Liver (tissue), 9 donors: Measurements from ENCODE around the gene ERMARD. TPM values are rescaled to one million over a fixed set of nuclear protein-coding genes. Genes with fewer than 3 reads are reported as not detected.

Experiments used
- DNase-seq: peaks from one replicate; pipeline ENCODE4 v3.0.0-alpha.2; 2017; ENCODE audit warnings: low spot score
- H3K27ac ChIP-seq, 2 donors: one replicate each; pipeline ENCODE4 v1.7.0; 2013; ENCODE audit warnings: inconsistent platforms in 2 of 2, low read length in 2 of 2, control low read depth in 1 of 2, low read depth in 1 of 2, mild to moderate bottlenecking in 1 of 2
- H3K27me3 ChIP-seq, 4 donors: one replicate each; pipeline versions ENCODE4 v1.6.1 to v1.7.0; 2013; ENCODE audit warnings: low read length in 3 of 4, inconsistent platforms in 1 of 4, mild to moderate bottlenecking in 1 of 4, moderate library complexity in 1 of 4; ENCODE audit not compliant: control insufficient read depth in 4 of 4, insufficient read depth in 4 of 4
- H3K36me3 ChIP-seq, 4 donors: one replicate each; pipeline versions ENCODE4 v1.6.1 to v1.7.0; 2013; ENCODE audit warnings: low read length in 3 of 4, mild to moderate bottlenecking in 3 of 4, low read depth in 1 of 4, moderate library complexity in 1 of 4; ENCODE audit not compliant: control insufficient read depth in 4 of 4, insufficient read depth in 3 of 4
- H3K4me1 ChIP-seq, 4 donors: one replicate each; pipeline versions ENCODE4 v1.6.1 to v1.7.0; 2013; ENCODE audit warnings: low read length in 3 of 4, mild to moderate bottlenecking in 3 of 4, moderate library complexity in 1 of 4; ENCODE audit not compliant: control insufficient read depth in 4 of 4, insufficient read depth in 4 of 4
- H3K4me3 ChIP-seq, 3 donors: one replicate each; pipeline versions ENCODE4 v1.6.1 to v1.7.0; 2013; ENCODE audit warnings: low read length in 3 of 3, control low read depth in 1 of 3, low read depth in 1 of 3, mild to moderate bottlenecking in 1 of 3
- H3K9ac ChIP-seq, 2 donors: one replicate each; pipeline ENCODE4 v1.7.0; 2013; ENCODE audit warnings: low read length in 2 of 2, mild to moderate bottlenecking in 2 of 2, moderate library complexity in 2 of 2, control low read depth in 1 of 2, low read depth in 1 of 2
- H3K9me3 ChIP-seq, 4 donors: one replicate each; pipeline versions ENCODE4 v1.6.1 to v1.7.0; 2013; ENCODE audit warnings: low read length in 3 of 4; ENCODE audit not compliant: control insufficient read depth in 4 of 4
- ATF3 ChIP-seq: IDR thresholded peaks from 2 replicates; pipeline ENCODE4 v1.6.1; 2016; ENCODE audit warnings: antibody characterized with exemption
- EGR1 ChIP-seq, 2 donors: IDR thresholded peaks; 2 replicates each; pipeline ENCODE4 v1.6.1; 2016 to 2018; ENCODE audit warnings: antibody characterized with exemption in 2 of 2, low read depth in 2 of 2
- FOXA2 ChIP-seq: IDR thresholded peaks from 2 replicates; pipeline ENCODE4 v1.6.1; 2016; ENCODE audit warnings: antibody characterized with exemption
- HNF4A ChIP-seq, 2 donors: conservative IDR thresholded peaks; 2 replicates each; pipeline ENCODE4 v1.6.1; 2016; ENCODE audit warnings: antibody characterized with exemption in 2 of 2, mild to moderate bottlenecking in 2 of 2
- HNF4G ChIP-seq: IDR thresholded peaks from 2 replicates; pipeline ENCODE4 v1.6.1; 2016; ENCODE audit warnings: antibody characterized with exemption
- JUND ChIP-seq, 2 donors: IDR thresholded peaks; 2 replicates each; pipeline ENCODE4 v1.6.1; 2016; ENCODE audit warnings: antibody characterized with exemption in 2 of 2
- NR2F2 ChIP-seq: IDR thresholded peaks from 2 replicates; pipeline ENCODE4 v1.6.1; 2016; ENCODE audit warnings: antibody characterized with exemption
- REST ChIP-seq: IDR thresholded peaks from 2 replicates; pipeline ENCODE4 v1.6.1; 2016; ENCODE audit warnings: antibody characterized with exemption, mild to moderate bottlenecking
- RXRA ChIP-seq, 2 donors: IDR thresholded peaks; 2 replicates each; pipeline ENCODE4 v1.6.1; 2017 to 2018; ENCODE audit warnings: antibody characterized with exemption in 2 of 2, mild to moderate bottlenecking in 1 of 2
- SP1 ChIP-seq: IDR thresholded peaks from 2 replicates; pipeline ENCODE4 v1.6.1; 2018; ENCODE audit warnings: antibody characterized with exemption, mild to moderate bottlenecking
- YY1 ChIP-seq: IDR thresholded peaks from 2 replicates; pipeline ENCODE4 v1.6.1; 2016; ENCODE audit warnings: antibody characterized with exemption, mild to moderate bottlenecking
- ZBTB33 ChIP-seq: IDR thresholded peaks from 2 replicates; pipeline ENCODE4 v1.6.1; 2016; ENCODE audit warnings: antibody characterized with exemption
- WGBS: extraction: QIAGEN DNeasy Blood & Tissue Kit; methylation state at CpG from one replicate; pipeline ENCODE4 v1.1.7; 2013; 5-methylcytosine and 5-hydroxymethylcytosine counted together
- polyA plus RNA-seq, 2 donors: library from polyadenylated mRNA; stranded (reverse) in 1 of 2; unstranded in 1 of 2; fragments of 200-250 nt in 1 of 2; fragments of >200 nt in 1 of 2; fragmentation: Nextera tagmentation in 1 of 2; extraction: Ambion mirVana in 1 of 2; gene quantifications; one replicate each; pipeline versions ENCODE4 v1.2.1 to v1.2.3, GENCODE V29; 2013 to 2015
- total RNA-seq, 2 donors: library from RNA; depleted of rRNA; stranded (reverse); fragments of >200 nt; gene quantifications; one replicate each; pipeline ENCODE4 v1.2.3, GENCODE V29; 2014
- TF ChIP-seq, protein P1 (sequence below): fragments of 150-350 bp; IDR thresholded peaks from 2 replicates; pipeline ENCODE4 v1.5.1; 2017; ENCODE audit warnings: improper control_type of control experiment, low read depth, low read length; ENCODE audit not compliant: missing input control
- TF ChIP-seq, protein P2 (sequence below): IDR thresholded peaks from 2 replicates; pipeline ENCODE4 v1.6.1; 2016; ENCODE audit warnings: antibody characterized with exemption
- donor health status: healthy.
- donor health status: healthy.
- donor health status: healthy.
- donor health status: healthy.
- donor health status: healthy.

The ERMARD gene
- total and polyA plus RNA-seq, 4 donors: 10.1 to 20.7 (median 14.0) TPM

- Histone ChIP-seq H3K36me3 (peaks cover 1 to 59% (median 31%) of the 10 kb centered on the region in 4 donors), H3K4me3 (no peak overlapping the region), H3K9ac (no peak overlapping the region), H3K9me3 (no peaks in the 10 kb centered on the region), H3K27me3 (no peaks in the 10 kb centered on the region), H3K27ac (no peak overlapping the region), H3K4me1 (no peaks in the 10 kb centered on the region)
- WGBS: 95% methylated on average over 8 of the region's 8 CpGs
- peak; percentile 23 for DNase-seq
- TF ChIP-seq ATF3: no peak
- no peak for TF ChIP-seq HNF4A (conservative IDR thresholded peaks at IDR 0.05)
- no peak for TF ChIP-seq FOXA2
- TF ChIP-seq SP1: no peak
Measured at GRCh38 chr6:169779092-169779815, 27.8 kb downstream of the ERMARD start.

DNA sequence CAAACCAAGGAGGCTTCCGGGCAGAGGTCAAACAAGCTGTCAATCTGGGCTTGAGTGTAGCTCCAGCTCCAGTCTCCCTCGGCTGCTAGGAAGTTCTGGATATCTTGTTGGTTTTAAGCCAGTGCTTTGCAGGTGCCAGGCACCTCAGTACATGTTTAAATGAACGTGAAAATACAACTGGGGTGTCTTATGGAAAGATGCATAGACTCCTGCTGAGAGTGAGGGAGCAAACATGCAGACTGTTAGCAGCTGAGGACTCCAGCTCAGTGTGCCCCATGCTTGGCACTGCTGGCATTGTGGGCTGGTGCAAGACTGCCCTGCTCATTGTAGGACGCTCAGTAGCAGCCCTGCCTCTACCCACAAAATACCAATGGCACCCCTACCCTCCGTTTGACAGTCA, 28.5 kb downstream of the ERMARD start:
- Histone ChIP-seq H3K36me3 (peaks cover 1 to 59% (median 31%) of the 10 kb centered on the region in 4 donors), H3K27ac (no peak overlapping the region), H3K4me3 (no peak overlapping the region), H3K9ac (no peak overlapping the region), H3K27me3 (no peaks in the 10 kb centered on the region), H3K9me3 (no peaks in the 10 kb centered on the region), H3K4me1 (no peaks in the 10 kb centered on the region)
- TF ChIP-seq FOXA2: no peak
- no peak for TF ChIP-seq EGR1 (IDR thresholded peaks at IDR 0.05; ENCODE audit: low read depth in 2 of 2)
- TF ChIP-seq REST: no peak
- TF ChIP-seq, protein P1, sequence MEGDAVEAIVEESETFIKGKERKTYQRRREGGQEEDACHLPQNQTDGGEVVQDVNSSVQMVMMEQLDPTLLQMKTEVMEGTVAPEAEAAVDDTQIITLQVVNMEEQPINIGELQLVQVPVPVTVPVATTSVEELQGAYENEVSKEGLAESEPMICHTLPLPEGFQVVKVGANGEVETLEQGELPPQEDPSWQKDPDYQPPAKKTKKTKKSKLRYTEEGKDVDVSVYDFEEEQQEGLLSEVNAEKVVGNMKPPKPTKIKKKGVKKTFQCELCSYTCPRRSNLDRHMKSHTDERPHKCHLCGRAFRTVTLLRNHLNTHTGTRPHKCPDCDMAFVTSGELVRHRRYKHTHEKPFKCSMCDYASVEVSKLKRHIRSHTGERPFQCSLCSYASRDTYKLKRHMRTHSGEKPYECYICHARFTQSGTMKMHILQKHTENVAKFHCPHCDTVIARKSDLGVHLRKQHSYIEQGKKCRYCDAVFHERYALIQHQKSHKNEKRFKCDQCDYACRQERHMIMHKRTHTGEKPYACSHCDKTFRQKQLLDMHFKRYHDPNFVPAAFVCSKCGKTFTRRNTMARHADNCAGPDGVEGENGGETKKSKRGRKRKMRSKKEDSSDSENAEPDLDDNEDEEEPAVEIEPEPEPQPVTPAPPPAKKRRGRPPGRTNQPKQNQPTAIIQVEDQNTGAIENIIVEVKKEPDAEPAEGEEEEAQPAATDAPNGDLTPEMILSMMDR: no peak
- no peak for TF ChIP-seq NR2F2
- TF ChIP-seq HNF4G: no peak
- WGBS: 92% methylated on average over 5 of the region's 5 CpGs
- peak; percentile 13 for DNase-seq

DNA sequence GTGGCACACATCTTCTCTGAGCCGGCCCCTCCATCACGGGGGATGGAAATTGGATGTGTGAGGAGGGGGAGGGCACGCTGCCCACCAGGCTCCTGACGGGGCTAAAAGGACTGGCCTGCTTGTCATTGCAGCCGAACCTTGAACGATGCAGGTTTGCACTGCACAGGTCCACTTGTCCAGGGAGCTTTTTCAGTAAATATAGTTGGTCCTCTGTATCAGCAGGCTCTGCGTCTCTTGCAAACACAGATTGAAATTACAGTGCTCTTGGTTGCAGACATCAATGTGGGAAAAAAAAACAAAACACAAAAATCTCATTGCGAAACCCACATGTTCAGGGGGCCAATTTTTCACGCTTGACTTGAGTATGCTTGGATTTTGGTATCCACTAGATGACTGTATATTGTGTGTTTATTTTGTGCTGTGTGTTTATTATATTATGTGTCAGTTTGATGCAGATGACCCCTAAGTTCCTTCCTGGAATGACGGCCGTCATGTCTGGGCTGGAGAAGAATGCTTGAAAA, 29.2 kb downstream of the ERMARD start:
- H3K4me1 ChIP-seq: no peaks in the 10 kb centered on the region
- 91% methylated on average over 11 of the region's 11 CpGs for WGBS
- DNase-seq: no peak
- no peak overlapping the region for H3K4me3 ChIP-seq
- H3K36me3 ChIP-seq: peaks cover 1 to 53% (median 28%) of the 10 kb centered on the region in 4 donors
- no peaks in the 10 kb centered on the region for H3K9me3 ChIP-seq
- no peaks in the 10 kb centered on the region for H3K27me3 ChIP-seq
- no peak overlapping the region for H3K9ac ChIP-seq
- no peak overlapping the region for H3K27ac ChIP-seq
- TF ChIP-seq, protein P1: no peak
- no peak for TF ChIP-seq FOXA2
- TF ChIP-seq ATF3: no peak
- TF ChIP-seq SP1: no peak
- TF ChIP-seq HNF4G: no peak
- TF ChIP-seq, protein P2, sequence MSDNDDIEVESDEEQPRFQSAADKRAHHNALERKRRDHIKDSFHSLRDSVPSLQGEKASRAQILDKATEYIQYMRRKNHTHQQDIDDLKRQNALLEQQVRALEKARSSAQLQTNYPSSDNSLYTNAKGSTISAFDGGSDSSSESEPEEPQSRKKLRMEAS: no peak
- no peak for TF ChIP-seq EGR1 (IDR thresholded peaks at IDR 0.05; ENCODE audit: low read depth in 2 of 2)
- no peak for TF ChIP-seq JUND (IDR thresholded peaks at IDR 0.05)
- no peak for TF ChIP-seq ZBTB33
- no peak for TF ChIP-seq RXRA (IDR thresholded peaks at IDR 0.05)
- TF ChIP-seq NR2F2: no peak
- no peak for TF ChIP-seq YY1
